IMR-90 (cell line): ENCODE measurements around the gene KLK11. TPM values are rescaled to one million over a fixed set of nuclear protein-coding genes. Genes with fewer than 3 reads are reported as not detected.

Experiments used
- ATAC-seq: fragments of 200-7000 bp; cut with Tn5 transposase; 2 replicates; pipeline ENCODE4 v1.9.1; 2020; ENCODE audit warnings: low read depth, mild to moderate bottlenecking, moderate library complexity
- BruUV-seq: library from RNA; stranded (reverse); fragments of 400-500 nt; replicated peaks from 2 replicates; lab custom pipeline; 2021; lab: Mats Ljungman, UMichigan
- CTCF ChIA-PET: fragments of 300-600 bp; formaldehyde crosslinking; extraction: SDS; loops from one replicate; lab custom pipeline; 2021; ENCODE audit warnings: antibody characterized with exemption; lab: Yijun Ruan, JAX
- POLR2A ChIA-PET: fragments of 300-600 bp; sonication (Branson Sonifier 250); formaldehyde crosslinking; loops from one replicate; lab custom pipeline; 2022; ENCODE audit warnings: antibody characterized with exemption; ENCODE audit not compliant: unreplicated experiment; lab: Charles Lee
- DNase-seq: peaks from one replicate; pipeline ENCODE4 v3.0.0; 2013
- H2AFZ ChIP-seq: replicated peaks from 2 replicates; pipeline ENCODE3; 2013; ENCODE audit warnings: low read length, mild to moderate bottlenecking; ENCODE audit not compliant: poor library complexity
- H2AK5ac ChIP-seq: 2 replicates; pipeline ENCODE4 v1.6.1; 2013; ENCODE audit warnings: low read depth, low read length, inconsistent platforms
- H2AK9ac ChIP-seq: replicated peaks from 2 replicates; pipeline ENCODE3; 2013; ENCODE audit warnings: mild to moderate bottlenecking, low read depth, low read length, moderate library complexity; ENCODE audit not compliant: poor library complexity
- H2BK120ac ChIP-seq: 2 replicates; pipeline ENCODE4 v1.6.1; 2013; ENCODE audit warnings: low read depth, low read length, inconsistent platforms
- H2BK15ac ChIP-seq: 3 replicates; pipeline ENCODE4 v1.6.1; 2013; ENCODE audit warnings: low read depth, low read length, inconsistent platforms
- H2BK20ac ChIP-seq: 2 replicates; pipeline ENCODE4 v1.6.1; 2013; ENCODE audit warnings: low read depth, mild to moderate bottlenecking, inconsistent platforms, low read length, moderate library complexity
- H2BK5ac ChIP-seq: 2 replicates; pipeline ENCODE4 v1.6.1; 2013; ENCODE audit warnings: mild to moderate bottlenecking, low read depth, low read length, inconsistent platforms; ENCODE audit not compliant: poor library complexity, severe bottlenecking
- H3K14ac ChIP-seq: replicated peaks from 2 replicates; pipeline ENCODE4 v1.6.1; 2013; ENCODE audit warnings: low read depth, low read length, inconsistent platforms
- H3K18ac ChIP-seq: 2 replicates; pipeline ENCODE4 v1.6.1; 2013; ENCODE audit warnings: low read depth, low read length, control low read depth
- H3K23ac ChIP-seq: 2 replicates; pipeline ENCODE4 v1.6.1; 2013; ENCODE audit warnings: low read depth, low read length, inconsistent platforms
- H3K27ac ChIP-seq: 2 replicates; pipeline ENCODE4 v1.5.1; 2013; ENCODE audit warnings: mild to moderate bottlenecking, control low read depth, low read length; ENCODE audit not compliant: insufficient read depth
- H3K27me3 ChIP-seq: 2 replicates; pipeline ENCODE4 v1.6.1; 2013; ENCODE audit warnings: low read length; ENCODE audit not compliant: control insufficient read depth, insufficient read depth
- H3K36me3 ChIP-seq: 2 replicates; pipeline ENCODE4 v1.6.1; 2013; ENCODE audit warnings: low read length, mixed read lengths; ENCODE audit not compliant: control insufficient read depth, insufficient read depth
- H3K4ac ChIP-seq: 2 replicates; pipeline ENCODE4 v1.6.1; 2013; ENCODE audit warnings: low read depth, low read length, inconsistent platforms
- H3K4me1 ChIP-seq: 2 replicates; pipeline ENCODE4 v1.6.1; 2013; ENCODE audit warnings: low read length, mixed read lengths; ENCODE audit not compliant: control insufficient read depth, insufficient read depth
- H3K4me2 ChIP-seq: 2 replicates; pipeline ENCODE4 v1.6.1; 2013; ENCODE audit warnings: low read depth, mild to moderate bottlenecking, control low read depth, low read length, moderate library complexity
- H3K4me3 ChIP-seq: 2 replicates; pipeline ENCODE4 v1.5.1; 2013; ENCODE audit warnings: low read depth, mild to moderate bottlenecking, control low read depth, low read length, moderate library complexity; ENCODE audit not compliant: insufficient read depth
- H3K56ac ChIP-seq: 2 replicates; pipeline ENCODE4 v1.6.1; 2013; ENCODE audit warnings: low read length, inconsistent platforms; ENCODE audit not compliant: insufficient read depth; ENCODE audit errors: extremely low read depth
- H3K79me1 ChIP-seq, 2 experiments: 2 replicates each; pipeline ENCODE4 v1.6.1; 2013; ENCODE audit warnings: low read length in 2 of 2, inconsistent platforms in 1 of 2, low read depth in 1 of 2
- H3K9ac ChIP-seq: 2 replicates; pipeline ENCODE4 v1.6.1; 2013; ENCODE audit warnings: low read depth, low read length, control low read depth
- H3K9me1 ChIP-seq: 2 replicates; pipeline ENCODE4 v1.6.1; 2013; ENCODE audit warnings: low read length, inconsistent platforms; ENCODE audit not compliant: insufficient read depth
- H3K9me3 ChIP-seq: 2 replicates; pipeline ENCODE4 v1.6.1; 2013; ENCODE audit warnings: low read length; ENCODE audit not compliant: control insufficient read depth, insufficient read depth
- H4K20me1 ChIP-seq: 2 replicates; pipeline ENCODE4 v1.6.1; 2013; ENCODE audit warnings: low read length, inconsistent platforms; ENCODE audit not compliant: insufficient read depth
- H4K5ac ChIP-seq: 2 replicates; pipeline ENCODE4 v1.6.1; 2013; ENCODE audit warnings: mild to moderate bottlenecking, low read depth, low read length, control low read depth
- H4K8ac ChIP-seq, 2 experiments: 2 replicates each; pipeline ENCODE4 v1.6.1; 2013; ENCODE audit warnings: low read depth in 2 of 2, low read length in 2 of 2, control low read depth in 1 of 2, inconsistent platforms in 1 of 2
- H4K91ac ChIP-seq: 2 replicates; pipeline ENCODE4 v1.6.1; 2013; ENCODE audit warnings: low read depth, low read length, inconsistent platforms; ENCODE audit not compliant: insufficient read depth
- CHD1 ChIP-seq: IDR thresholded peaks from 2 replicates; pipeline ENCODE4 v1.6.1; 2012; ENCODE audit warnings: low read depth, low read length, improper control_type of control experiment
- POLR2A ChIP-seq: IDR thresholded peaks from 2 replicates; pipeline ENCODE4 v1.6.1; 2012; ENCODE audit warnings: mild to moderate bottlenecking, low read depth, low read length
- RAD21 ChIP-seq: IDR thresholded peaks from 2 replicates; pipeline ENCODE4 v1.6.1; 2012; ENCODE audit warnings: low read length, improper control_type of control experiment
- RCOR1 ChIP-seq: IDR thresholded peaks from 2 replicates; pipeline ENCODE4 v1.6.1; 2012; ENCODE audit warnings: mild to moderate bottlenecking, low read length, improper control_type of control experiment; ENCODE audit not compliant: insufficient replicate concordance
- RFX5 ChIP-seq: IDR thresholded peaks from 2 replicates; pipeline ENCODE4 v1.8.0; 2012; ENCODE audit warnings: low read depth, mild to moderate bottlenecking, low read length, moderate library complexity
- WGBS, 2 experiments: methylation state at CpG; one replicate each; pipeline versions ENCODE4 v1.1.5 to v1.1.7; 2013; ENCODE audit warnings: missing lambda C conversion rate in 2 of 2; ENCODE audit not compliant: insufficient read length in 1 of 2; ENCODE audit errors: extremely low coverage in 2 of 2; 5-methylcytosine and 5-hydroxymethylcytosine counted together
- dilution Hi-C: fragments of 300-500 bp; cut with HindIII; formaldehyde crosslinking; loops from one replicate; pipeline ENCODE4 v1.14.3; 2018; ENCODE audit warnings: low sequenced_read_pairs; ENCODE audit not compliant: unreplicated experiment
- in situ Hi-C: fragments of 300-500 bp; cut with MboI; formaldehyde crosslinking; loops from 3 replicates; pipeline ENCODE4 v1.14.3; 2019; ENCODE audit warnings: low sequenced_read_pairs, inconsistent platforms, mixed read lengths
- intact Hi-C: fragments of 100-400 bp; cut with micrococcal nuclease; formaldehyde crosslinking; loops from 2 replicates; pipeline ENCODE4 v1.10.0; 2022
- polyA plus RNA-seq, 3 experiments: library from polyadenylated mRNA; depleted of rRNA; stranded (reverse); fragments of >200 nt; gene quantifications; 2 replicates each; pipeline ENCODE4 v1.2.3, GENCODE V29; 2012; ENCODE audit warnings: low replicate concordance in 1 of 3
- total RNA-seq: library from RNA; depleted of rRNA; stranded (reverse); fragments of >200 nt; gene quantifications from 2 replicates; pipeline ENCODE4 v1.2.3, GENCODE V29; 2012
- TF ChIP-seq, protein P1 (sequence below): fragments of 150-350 bp; IDR thresholded peaks from 2 replicates; pipeline ENCODE4 v1.6.1; 2017; ENCODE audit warnings: mild to moderate bottlenecking, antibody characterized with exemption, low read length, low read depth
- TF ChIP-seq, protein P2 (sequence below): fragments of 150-350 bp; IDR thresholded peaks from 2 replicates; pipeline ENCODE4 v1.6.1; 2016; ENCODE audit warnings: low read depth, mild to moderate bottlenecking, low read length, moderate library complexity, borderline replicate concordance

KLK11 gene
- total and polyA plus RNA-seq, 2 of the 4 experiments (the other 2 are of a cell fraction) = not detected

DNA sequence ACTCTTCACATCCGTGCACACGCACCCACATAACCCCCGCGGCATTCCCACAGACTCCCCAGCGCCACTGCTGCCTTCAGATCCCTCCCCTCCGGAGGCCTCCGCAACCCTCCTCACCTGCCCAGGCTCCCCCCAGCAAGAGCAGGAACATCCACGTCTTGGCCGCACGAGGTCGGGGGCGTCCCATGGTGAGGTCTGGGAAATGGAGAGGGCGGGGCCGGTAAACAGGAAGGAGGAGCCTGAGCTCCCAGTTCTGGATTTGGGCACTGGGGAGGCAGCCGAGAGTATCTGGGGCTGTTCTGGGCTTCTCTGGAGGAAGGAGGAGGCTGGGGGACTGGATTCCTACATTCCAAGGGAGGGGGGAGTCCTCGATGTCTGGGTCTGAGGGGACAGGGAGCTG is 25.4 kb downstream of the KLK11 start:
- CTCF ChIA-PET = no interaction called here
- Histone ChIP-seq H3K36me3 (no peaks in the 10 kb centered on the region), H2AK9ac (no peak overlapping the region), H3K4ac (no peak overlapping the region), H3K4me2 (no peak overlapping the region), H3K27ac (no peak overlapping the region), H3K4me1 (no peaks in the 10 kb centered on the region), H2AFZ (no peak overlapping the region), H2BK15ac (no peak overlapping the region), H3K9me1 (no peaks in the 10 kb centered on the region), H2BK120ac (no peak overlapping the region), H4K20me1 (no peaks in the 10 kb centered on the region; the same call in 1 of the 2 replicates), H2BK5ac (no peak overlapping the region), H4K8ac (no peak overlapping the region), H2AK5ac (no peak overlapping the region), H4K5ac (no peak overlapping the region), H3K56ac (no peak overlapping the region), H2BK20ac (no peak overlapping the region), H4K91ac (no peak overlapping the region), H3K27me3 (no peaks in the 10 kb centered on the region), H3K79me1 (no peaks in the 10 kb centered on the region), H3K23ac (no peak overlapping the region), H3K9ac (no peak overlapping the region), H3K9me3 (peaks cover 14% of the 10 kb centered on the region), H3K14ac (no peak overlapping the region), H3K4me3 (no peak overlapping the region), H3K18ac (no peak overlapping the region)
- POLR2A ChIA-PET = no interaction called here
- 100% methylated on average over 1 of the region's 16 CpGs; no CpG with 5 or more reads in 1 of the 2 experiments for WGBS, 2 experiments
- DNase-seq (no peak), ATAC-seq (no peak)
- in situ Hi-C loops (no loop called here), intact Hi-C loops (no loop called here), dilution Hi-C loops (no loop called here)
- TF ChIP-seq RFX5 = no peak
- TF ChIP-seq POLR2A = no peak
- TF ChIP-seq CHD1 = no peak
- no peak for TF ChIP-seq RCOR1
- TF ChIP-seq RAD21 = no peak
- TF ChIP-seq, protein P1, sequence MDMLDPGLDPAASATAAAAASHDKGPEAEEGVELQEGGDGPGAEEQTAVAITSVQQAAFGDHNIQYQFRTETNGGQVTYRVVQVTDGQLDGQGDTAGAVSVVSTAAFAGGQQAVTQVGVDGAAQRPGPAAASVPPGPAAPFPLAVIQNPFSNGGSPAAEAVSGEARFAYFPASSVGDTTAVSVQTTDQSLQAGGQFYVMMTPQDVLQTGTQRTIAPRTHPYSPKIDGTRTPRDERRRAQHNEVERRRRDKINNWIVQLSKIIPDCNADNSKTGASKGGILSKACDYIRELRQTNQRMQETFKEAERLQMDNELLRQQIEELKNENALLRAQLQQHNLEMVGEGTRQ = no peak
- TF ChIP-seq, protein P2, sequence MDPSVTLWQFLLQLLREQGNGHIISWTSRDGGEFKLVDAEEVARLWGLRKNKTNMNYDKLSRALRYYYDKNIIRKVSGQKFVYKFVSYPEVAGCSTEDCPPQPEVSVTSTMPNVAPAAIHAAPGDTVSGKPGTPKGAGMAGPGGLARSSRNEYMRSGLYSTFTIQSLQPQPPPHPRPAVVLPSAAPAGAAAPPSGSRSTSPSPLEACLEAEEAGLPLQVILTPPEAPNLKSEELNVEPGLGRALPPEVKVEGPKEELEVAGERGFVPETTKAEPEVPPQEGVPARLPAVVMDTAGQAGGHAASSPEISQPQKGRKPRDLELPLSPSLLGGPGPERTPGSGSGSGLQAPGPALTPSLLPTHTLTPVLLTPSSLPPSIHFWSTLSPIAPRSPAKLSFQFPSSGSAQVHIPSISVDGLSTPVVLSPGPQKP = no peak
- BruUV-seq = no TSS peak
